ENCODE results near the gene ZNF346.

ZNF346 gene

GRCh38 chr5:177117441-177118045, 95.0 kb downstream of the ZNF346 start:
- no peak for DNase-seq (ENCODE audit: low spot score)

- DNase-seq (ENCODE audit: low spot score) = no peak
Observed at GRCh38 chr5:177122566-177122965, 100.1 kb downstream of the ZNF346 start.

- no peak for DNase-seq (ENCODE audit: low spot score)
Observed at GRCh38 chr5:177123789-177124485, 101.4 kb downstream of the ZNF346 start.

GRCh38 chr5:177124486-177124991, 102.0 kb downstream of the ZNF346 start:
- DNase-seq (ENCODE audit: low spot score) = no peak

GRCh38 chr5:177126771-177127170, 104.3 kb downstream of the ZNF346 start:
- no peak for DNase-seq (ENCODE audit: low spot score)

GRCh38 chr5:177128551-177128981, 106.1 kb downstream of the ZNF346 start:
- no peak for DNase-seq (ENCODE audit: low spot score)

- no peak for DNase-seq (ENCODE audit: low spot score)
Observed at GRCh38 chr5:177130211-177131018, 107.9 kb downstream of the ZNF346 start.

Measured in hematopoietic multipotent progenitor cell treated with erythropoietin and hydrocortisone succinate and interleukin-3 and kit ligand, for 15 days (in vitro differentiated cells).